GM03348 (cell line): ENCODE results near the gene MAGI1.

ENCODE experiments used
- DNase-seq: peaks from one replicate; pipeline ENCODE4 v3.0.0; 2012; ENCODE audit warnings: low spot score

Gene MAGI1

GRCh38 chr3:65351753-65352152 lies 687.0 kb downstream of the MAGI1 start:
- DNase-seq = no peak

- DNase-seq = no peak
Observed at GRCh38 chr3:65350801-65351476, 687.8 kb downstream of the MAGI1 start.

DNA sequence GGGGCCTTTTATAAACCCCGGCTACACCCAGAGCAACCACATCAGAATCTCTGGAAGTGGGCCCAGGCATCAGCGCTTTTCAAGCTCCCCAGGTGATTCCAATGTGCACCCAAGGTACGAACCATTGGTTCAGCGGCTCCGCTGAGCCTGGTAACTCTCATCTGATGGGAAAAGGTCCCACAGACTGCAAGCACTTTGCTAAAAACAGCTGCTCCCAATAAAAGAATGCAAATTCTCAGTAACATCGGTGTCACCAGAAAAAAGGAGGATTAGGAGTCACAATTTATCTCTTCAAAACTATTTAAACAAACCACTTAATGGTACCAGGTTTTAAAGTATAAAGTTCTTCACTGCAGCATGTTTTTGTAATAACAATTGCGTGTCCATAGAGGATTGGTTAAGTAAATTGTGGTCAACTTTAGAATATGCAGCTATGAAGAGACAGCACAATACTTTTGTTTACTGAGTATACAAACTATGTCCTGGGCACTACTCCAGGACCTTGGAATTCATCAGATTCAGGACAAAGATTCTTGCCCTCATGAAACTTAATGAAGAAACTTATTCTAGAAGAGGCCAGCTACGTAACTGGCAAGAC lies 690.2 kb downstream of the MAGI1 start:
- DNase-seq = peak; percentile 61

DNA sequence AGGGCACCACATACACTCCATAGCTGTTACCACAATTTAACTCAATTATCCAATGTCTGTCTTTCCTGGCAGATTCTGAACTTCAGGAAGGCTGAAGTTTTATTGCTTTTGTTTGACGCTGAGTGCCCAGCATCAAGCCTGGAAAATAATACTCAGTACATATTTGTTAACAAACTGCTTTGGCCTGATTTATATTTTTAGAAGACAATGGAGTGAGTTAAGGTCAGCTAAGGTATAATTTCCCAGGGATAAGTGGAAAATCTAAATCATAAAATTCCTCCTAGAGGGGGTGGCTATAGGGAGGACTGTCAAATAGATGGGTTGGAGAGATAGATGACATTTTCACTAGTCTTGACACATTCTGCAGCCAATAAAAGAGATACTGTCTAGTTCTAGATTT lies 691.6 kb downstream of the MAGI1 start:
- DNase-seq = no peak

DNA sequence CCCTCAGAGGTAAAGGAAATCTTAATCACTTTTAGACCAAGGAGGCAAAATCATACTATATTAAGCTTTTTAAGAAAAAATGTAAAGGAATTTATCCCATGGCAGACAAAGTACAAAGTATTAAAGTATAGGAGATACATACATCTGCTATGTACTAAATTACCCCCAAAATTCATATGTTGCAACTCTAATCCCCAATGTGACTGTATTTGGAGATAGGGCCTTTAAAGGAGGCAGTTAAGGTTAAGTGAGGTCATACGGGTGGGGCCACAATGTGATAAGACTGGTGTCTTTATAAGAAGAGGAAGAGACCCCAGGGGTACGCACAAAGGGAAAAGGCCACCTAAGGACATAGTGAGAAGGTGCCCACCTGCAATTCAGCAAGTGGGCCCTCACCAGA lies 693.9 kb downstream of the MAGI1 start:
- DNase-seq = no peak

GRCh38 chr3:65344444-65344843 lies 694.3 kb downstream of the MAGI1 start:
- DNase-seq = no peak

- DNase-seq = no peak
Observed at GRCh38 chr3:65343736-65344135, 695.0 kb downstream of the MAGI1 start.

DNA sequence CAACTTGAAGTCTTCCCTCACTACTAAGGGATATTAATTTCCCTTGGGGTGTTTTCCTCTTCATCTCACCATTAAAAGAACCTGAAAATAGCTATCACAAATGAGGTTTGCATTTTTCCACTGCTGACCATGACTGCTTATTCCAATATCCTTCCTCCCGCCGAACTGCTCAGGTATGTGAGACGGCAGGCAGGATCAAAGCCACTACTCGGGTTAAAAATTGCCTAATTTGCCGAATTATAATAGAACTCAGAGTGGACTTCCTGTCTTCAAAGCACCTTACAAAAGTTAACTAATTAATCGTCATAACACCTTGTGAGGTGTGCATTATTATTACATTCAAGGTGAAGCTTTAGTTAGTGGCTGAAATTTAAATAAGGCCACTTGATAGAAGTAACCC lies 695.7 kb downstream of the MAGI1 start:
- no peak for DNase-seq

- peak; percentile 29 for DNase-seq
Observed at GRCh38 chr3:65342084-65342683, 696.5 kb downstream of the MAGI1 start.

DNA sequence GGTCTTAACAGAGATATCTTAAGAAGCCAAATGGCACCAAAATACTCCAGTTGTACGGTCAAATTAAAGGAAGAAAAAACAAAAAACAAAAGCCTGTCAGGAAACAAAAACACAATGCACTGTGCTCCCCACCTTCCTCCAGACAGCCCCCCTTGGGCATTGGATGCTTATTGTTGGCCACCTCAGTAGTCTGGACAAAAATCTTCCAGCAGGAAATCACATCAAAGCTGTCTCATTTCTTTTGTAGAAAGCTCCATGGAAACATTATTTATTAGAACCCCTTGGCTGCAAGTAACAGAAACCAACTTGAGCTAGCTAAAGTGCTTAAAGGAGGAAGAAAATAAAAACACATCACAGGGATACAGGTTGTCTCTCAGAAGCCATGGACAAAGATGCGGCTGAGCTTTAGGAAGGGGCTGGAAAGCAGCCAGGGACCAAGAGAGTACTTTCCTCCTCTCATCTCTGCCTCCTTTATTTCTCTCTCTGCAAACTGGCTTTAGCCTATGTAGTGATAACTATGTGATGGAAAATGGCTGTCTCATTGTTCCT lies 699.5 kb downstream of the MAGI1 start:
- DNase-seq = no peak

- no peak for DNase-seq
Observed at GRCh38 chr3:65338571-65338970, 700.1 kb downstream of the MAGI1 start.

DNA sequence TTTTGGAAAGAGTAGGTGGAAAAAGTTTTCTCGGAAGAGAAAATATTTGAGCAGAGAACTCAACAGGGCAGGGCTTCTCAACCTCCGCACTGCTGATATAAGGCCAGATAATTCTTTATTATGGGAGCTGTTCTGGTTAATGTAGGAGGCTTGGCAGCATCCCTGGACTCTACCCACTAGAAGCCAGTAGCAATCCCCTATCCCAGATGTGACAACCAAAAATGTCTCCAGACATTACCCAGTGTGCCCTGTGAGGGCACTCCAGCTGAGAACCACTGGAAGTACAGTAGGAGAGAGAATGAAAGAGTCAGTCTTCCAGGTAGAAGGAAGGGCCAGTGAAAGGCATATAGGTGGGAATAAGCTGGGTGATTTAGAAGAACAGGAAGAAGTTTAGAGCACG lies 703.1 kb downstream of the MAGI1 start:
- DNase-seq = no peak

DNA sequence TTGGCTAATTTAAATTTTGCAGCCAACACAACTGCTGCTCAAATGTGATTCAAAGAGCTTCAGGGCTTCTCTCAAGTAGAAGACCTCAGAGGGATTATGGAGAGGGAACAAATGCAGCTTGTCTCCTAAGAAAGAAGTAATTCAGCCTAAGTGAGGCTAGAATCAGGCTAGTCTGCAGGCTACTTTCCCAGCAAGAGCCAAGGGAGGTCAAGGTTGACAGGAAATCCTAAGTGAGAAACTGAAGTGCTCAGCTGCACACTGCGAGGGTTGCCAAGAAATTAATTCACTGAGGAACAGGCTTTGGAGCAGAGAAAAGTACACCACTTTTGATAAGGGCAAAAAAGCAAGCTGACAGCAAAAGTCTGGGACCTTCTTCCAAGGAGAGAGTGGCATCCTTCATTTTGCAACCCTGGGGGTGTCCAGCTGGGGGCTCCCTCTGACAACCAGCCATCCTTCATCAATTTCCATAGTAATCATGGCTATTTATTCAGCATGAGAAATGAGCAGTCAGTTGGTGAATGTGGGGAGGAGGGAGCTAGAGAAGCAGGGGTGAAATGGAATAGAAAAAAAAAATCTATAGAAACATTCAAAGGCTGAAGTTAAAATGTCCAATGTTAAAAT lies 704.6 kb downstream of the MAGI1 start:
- DNase-seq = no peak

DNA sequence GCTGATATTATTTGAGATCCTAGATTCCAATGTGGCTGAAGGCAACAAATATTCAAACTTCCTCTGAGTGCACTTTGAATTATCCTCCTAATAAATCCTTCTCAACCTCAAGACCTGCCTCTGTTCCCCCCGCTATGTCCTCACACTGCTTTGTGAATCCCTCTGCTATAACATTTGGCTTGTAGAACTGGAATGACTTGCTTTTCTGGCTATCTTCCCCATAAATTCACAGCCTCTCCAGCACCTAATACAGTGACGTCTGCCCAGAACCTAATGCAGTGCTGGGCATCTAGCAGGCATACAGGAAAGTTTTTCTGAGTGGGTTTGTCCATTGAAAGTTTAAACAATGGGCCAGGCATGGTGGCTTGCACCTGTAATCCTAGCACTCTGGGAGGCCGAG lies 707.0 kb downstream of the MAGI1 start:
- no peak for DNase-seq

GRCh38 chr3:65330072-65330471 lies 708.6 kb downstream of the MAGI1 start:
- DNase-seq = peak; percentile 24

DNA sequence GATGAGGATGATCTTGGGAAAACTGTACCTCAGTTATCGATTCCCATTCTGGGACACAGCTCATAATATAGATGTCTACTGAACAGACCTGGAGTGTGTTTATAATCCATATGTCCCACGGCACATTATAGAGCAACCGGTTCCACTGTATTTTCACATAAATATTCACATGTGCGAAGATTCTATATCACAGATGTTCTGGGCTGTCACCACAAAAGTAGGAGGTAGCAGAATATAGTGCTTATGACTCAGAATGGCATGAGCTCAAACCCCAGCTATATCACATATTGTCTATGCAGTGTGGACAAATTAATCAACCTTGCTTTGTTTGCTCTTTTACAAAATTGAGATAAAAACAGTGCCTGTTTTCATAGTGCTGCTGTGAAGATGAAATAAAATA lies 710.6 kb downstream of the MAGI1 start:
- no peak for DNase-seq

DNA sequence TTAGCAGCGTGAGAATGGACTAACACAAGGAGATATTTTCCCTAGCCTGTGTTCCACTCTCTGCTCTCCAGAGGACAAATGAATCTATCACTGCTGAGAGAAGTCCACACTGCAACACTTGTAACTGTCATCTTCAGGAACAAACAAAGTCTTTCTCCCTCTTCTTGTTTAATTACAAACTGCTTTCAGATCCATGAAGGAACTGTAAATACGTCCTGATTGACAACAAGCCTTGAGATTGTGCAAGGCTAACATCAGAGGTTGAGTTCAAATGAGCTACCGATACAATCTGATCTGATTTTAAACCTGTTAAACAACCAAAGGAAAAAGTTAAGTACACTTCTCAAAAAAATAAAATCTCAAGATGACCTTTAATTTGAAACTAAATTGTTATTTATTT lies 712.1 kb downstream of the MAGI1 start:
- DNase-seq = no peak

DNA sequence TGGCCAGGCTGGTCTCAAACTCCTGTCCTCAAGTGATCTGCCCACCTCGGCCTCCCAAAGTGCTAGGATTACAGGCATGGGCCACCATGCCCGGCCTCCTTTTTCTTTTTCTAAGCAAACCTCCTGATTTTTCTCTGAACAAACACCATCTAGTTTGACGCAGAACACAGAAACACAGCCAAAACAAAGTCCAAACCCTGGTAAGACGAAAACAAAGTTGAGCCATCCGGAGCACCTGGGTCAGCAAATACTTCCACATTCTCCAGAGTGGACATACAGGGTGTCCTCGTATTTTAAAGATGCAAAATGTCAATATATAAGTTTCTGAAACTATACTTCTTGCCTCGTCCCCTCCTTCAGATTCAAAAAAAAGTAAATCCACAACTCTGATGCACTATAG lies 715.8 kb downstream of the MAGI1 start:
- no peak for DNase-seq

DNA sequence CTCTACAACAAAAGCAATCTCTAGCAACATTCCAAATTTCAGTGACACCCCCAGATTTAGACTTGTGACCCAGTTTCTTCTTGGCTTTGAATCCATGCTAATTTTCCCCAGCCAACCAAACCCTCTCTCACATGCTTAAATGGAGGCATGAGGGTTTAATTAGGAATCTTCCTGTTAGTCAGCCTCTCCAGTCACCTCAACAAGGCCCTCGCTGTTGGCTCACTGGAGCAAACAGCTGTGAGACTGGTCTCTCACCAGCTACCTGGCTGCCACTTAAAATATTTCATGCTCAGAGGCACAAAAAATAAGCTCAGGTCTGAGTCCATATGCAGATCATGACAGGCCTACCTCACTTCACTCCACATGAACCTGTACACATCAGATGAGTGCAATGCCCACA lies 720.5 kb downstream of the MAGI1 start:
- no peak for DNase-seq

DNA sequence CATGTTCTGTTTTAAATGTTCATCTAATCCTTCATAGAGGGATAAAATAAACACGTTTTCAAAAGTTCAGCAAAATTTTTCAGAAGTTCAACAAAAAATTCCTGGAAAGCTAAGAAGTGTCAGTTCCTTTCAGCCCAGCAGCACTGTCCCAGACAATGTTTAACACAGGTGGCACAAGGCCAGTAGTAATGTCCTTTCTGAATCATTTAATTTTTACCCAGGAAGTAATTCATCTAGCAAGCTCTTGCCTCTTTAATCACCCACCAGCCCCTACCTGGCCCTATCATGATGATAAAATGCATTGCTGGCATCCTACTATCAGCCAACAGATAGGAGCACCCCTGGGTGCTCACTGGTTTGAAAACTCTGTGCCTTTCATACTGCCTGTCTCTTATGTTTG lies 723.8 kb downstream of the MAGI1 start:
- DNase-seq = no peak

- DNase-seq = no peak
Observed at GRCh38 chr3:65314269-65314668, 724.4 kb downstream of the MAGI1 start.

DNA sequence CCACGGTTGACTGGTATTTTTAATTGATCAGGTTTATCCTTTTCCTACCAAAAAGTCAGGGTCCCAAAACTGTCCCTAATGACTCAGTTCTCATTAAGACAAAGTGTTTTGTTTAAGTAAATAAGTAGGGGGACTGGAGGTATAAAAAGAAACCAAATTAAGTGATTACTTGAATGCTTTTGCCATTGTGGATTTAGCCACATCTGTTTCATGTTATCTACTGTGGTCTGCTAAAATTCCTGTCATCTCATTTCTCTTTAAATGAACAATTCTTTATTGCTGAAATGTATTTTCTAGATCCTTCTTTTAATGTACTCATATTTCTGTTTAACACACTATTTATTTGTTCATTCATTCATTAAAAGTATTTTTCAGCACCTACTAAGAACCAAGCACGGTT lies 725.1 kb downstream of the MAGI1 start:
- DNase-seq = no peak

DNA sequence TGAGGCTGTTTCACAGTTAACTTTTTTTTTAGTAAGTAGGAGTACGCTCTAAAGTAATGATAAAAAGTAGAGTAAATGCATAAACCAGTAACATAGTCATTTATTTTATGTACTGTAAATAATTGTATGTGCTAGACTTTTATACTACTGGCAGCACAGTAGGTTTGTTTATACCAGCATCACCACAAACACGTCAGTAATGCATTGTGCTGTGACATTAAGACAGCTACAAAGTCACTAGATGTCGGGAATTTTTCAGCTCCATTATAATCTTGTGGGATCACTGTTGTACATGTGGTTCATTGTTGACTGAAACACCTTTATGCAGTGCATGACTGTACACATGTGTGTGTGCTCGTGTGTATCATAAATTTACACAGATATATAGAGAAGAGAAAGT lies 732.9 kb downstream of the MAGI1 start:
- DNase-seq = no peak
